Epithelial cell of prostate (primary cell): ENCODE measurements around the gene RSRP1.

Experiments
- DNase-seq: peaks from one replicate; pipeline ENCODE4 v3.0.0-alpha.2; 2011; ENCODE audit warnings: low read depth, low spot score
- H3K27ac ChIP-seq: fragments of 450-650 bp; 2 replicates; pipeline ENCODE4 v1.5.1; 2017; ENCODE audit warnings: mild to moderate bottlenecking

RSRP1 gene

GRCh38 chr1:25222606-25223005, 24.6 kb downstream of the RSRP1 start:
- no peak overlapping the region for H3K27ac ChIP-seq
- DNase-seq = no peak

DNA sequence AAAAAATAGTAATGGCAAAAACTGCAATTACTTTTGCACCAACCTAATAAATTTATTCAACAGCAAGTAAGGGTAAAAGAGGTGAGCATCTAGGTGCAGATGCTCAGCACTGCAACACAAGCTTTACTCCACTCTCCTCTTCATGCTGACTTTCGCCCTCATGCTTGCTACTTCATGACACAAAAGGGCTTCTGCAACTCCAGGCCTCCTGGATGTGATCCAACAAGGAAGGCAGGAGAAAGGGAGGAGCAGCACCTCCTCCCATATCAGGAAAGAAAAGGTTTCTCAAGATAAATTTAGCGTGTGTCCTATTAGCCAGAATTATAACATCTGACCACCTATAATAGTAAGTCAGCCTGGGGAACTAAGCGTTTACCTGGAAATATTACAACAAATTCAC, 26.6 kb downstream of the RSRP1 start:
- no peak overlapping the region for H3K27ac ChIP-seq
- DNase-seq = no peak

DNA sequence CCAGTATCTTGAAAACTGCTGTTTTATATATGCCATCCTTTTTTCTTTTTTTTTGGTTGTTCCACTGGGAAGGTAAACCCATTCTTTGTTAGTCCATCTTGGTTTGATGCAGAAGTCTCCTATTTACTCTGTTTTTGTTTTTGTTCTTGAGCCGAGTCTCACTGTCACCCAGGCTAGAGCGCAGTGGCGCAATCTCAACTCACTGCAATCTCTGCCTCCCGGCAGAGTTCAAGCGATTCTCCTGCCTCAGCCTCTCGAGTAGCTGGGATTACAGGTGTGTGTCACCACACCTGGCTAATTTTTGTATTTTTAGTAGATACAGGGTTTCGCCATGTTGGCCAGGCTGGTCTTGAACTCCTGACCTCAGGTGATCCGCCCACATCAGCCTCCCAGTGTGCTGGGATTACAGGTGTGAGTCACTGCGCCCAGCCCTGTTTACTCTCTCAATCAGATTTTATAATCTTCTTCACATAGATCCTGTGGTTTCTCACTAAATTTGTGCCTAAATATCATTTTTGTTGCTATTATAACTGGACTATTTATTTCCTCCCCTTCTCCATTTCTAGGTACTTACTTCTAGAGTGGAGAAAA, 27.5 kb downstream of the RSRP1 start:
- DNase-seq = no peak
- no peak overlapping the region for H3K27ac ChIP-seq

- DNase-seq = no peak
Measured at GRCh38 chr1:25217598-25218232, 29.5 kb downstream of the RSRP1 start.

DNA sequence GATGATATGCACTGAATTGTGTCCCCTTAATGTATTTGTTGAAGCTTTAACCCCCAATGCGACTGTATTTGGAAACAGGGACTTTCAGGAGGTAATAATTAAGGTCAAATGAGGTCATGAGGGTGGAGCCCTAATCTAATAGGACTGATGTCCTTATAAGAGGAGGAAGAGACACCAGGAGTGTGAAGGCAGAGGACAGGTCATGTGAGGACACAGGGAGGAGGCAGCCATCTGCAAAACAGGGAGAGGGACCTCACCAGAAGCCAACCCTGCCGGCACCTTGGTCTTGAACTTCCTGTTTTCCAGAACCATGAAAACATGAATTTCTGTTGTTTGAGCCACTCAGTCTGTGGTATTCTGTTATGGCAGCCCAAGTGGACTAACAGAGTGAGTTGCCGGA, 30.2 kb downstream of the RSRP1 start:
- H3K27ac ChIP-seq = no peak overlapping the region
- no peak for DNase-seq

More at GRCh38 chr1:25217598-25218232, 29.5 kb downstream of the RSRP1 start:
- no peak overlapping the region for H3K27ac ChIP-seq

- no peak for DNase-seq
- H3K27ac ChIP-seq = no peak overlapping the region
Measured at GRCh38 chr1:25216123-25216522, 31.1 kb downstream of the RSRP1 start.

DNA sequence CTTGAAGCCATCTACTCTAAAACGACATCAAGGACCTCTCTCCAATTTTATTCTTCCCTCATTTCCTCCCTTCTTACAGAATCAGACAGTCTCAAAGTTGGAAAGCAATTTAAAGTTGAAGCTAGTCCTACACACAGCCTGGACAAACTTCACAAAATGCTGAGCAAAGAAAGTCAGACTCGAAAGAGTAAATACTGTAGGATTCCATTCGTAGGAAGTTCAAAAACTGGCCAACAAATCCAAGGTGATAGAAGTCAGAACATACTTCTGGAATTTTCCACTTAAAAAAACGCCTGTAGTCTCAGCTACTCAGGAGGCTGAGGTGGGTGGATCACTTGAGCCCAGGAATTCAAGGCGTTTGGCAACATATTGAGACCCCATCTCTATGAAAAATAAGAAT, 34.5 kb downstream of the RSRP1 start:
- no peak for DNase-seq
- no peak overlapping the region for H3K27ac ChIP-seq

GRCh38 chr1:25210728-25211127, 36.5 kb downstream of the RSRP1 start:
- no peak for DNase-seq
- no peak overlapping the region for H3K27ac ChIP-seq

DNA sequence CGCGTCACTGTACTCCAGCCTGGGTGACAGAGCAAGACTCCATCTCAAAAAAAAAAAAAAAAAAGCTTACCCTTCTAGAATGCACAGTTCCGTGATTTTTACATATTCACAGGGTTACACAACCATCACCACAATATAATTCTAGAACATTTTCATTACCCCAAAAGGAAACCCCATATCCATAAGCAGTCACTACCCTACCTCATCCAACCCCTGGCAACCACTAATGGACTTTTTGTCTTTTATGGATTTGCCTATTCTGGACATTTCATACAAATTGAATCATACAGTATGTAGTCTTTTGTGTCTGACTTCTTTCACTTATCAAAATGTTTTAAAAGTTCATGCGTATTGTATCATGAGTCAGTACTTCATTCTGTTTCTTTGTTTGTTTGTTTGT, 37.7 kb downstream of the RSRP1 start:
- H3K27ac ChIP-seq = no peak overlapping the region
- no peak for DNase-seq

- no peak overlapping the region for H3K27ac ChIP-seq
- DNase-seq = no peak
Measured at GRCh38 chr1:25208561-25209222, 38.6 kb downstream of the RSRP1 start.

GRCh38 chr1:25208092-25208491, 39.2 kb downstream of the RSRP1 start:
- H3K27ac ChIP-seq = no peak overlapping the region
- no peak for DNase-seq

- no peak for DNase-seq
- H3K27ac ChIP-seq = no peak overlapping the region
Measured at GRCh38 chr1:25206201-25206600, 41.1 kb downstream of the RSRP1 start.

- H3K27ac ChIP-seq = no peak overlapping the region
- DNase-seq = no peak
Measured at GRCh38 chr1:25205786-25206185, 41.5 kb downstream of the RSRP1 start.

DNA sequence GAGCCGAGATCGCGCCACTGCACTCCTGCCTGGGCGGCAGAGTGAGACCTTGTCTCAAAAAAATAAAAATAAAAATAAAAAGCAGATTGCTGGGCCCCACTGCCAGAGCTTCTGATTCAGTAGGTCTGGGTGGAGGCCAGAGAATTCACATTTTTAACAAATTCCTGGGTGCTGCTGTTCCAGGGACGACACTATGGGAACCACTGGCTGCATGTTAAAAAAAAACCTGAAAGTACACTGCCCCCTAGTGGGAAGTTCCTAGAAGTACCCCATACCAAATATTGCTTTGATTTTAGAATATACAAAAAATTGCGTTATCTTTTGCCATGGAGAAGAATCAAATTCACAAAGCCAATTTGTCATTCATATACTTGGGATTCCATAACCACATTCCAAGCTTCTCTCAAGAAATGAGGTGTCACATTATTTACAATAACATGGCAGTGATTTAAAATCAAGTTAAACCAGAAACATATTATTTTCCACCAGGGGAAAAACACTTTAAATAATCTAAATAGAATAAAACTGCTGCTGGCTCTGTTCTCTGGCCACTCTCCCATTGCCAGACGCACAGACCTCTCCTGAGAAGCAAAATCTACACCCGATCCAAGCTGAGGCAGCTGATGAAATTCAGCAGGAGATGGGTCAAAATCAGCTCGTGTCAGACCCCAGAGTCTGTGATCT, 42.3 kb downstream of the RSRP1 start:
- DNase-seq = no peak
- H3K27ac ChIP-seq = no peak overlapping the region

DNA sequence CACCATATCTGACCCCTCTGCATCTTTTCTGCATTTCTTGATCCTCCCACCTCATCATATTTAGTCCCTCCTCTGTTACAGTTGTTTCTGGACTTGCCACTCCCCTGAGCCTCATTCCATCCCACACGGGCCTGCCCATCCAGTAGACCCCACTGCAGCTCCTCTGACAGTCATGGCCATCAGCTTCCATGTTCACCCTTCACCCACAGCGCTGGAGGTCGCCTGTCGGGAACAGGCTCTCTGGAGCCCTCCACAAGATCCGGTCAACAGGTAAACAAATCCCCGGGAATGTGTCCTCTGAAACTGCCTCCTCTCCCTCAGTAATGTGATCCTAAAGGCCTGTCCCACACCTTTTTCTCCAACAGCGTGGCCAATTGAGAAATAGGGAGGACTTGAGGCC, 46.2 kb downstream of the RSRP1 start:
- no peak overlapping the region for H3K27ac ChIP-seq
- DNase-seq = no peak

GRCh38 chr1:25199819-25200620, 47.2 kb downstream of the RSRP1 start:
- DNase-seq = no peak

GRCh38 chr1:25198663-25199252, 48.5 kb downstream of the RSRP1 start:
- DNase-seq = no peak
- H3K27ac ChIP-seq = peak overlapping the region; percentile 70

More at GRCh38 chr1:25199819-25200620, 47.2 kb downstream of the RSRP1 start:
- H3K27ac ChIP-seq = no peak overlapping the region

GRCh38 chr1:25197982-25198662, 49.1 kb downstream of the RSRP1 start:
- H3K27ac ChIP-seq = peak overlapping the region; percentile 70
- peak; percentile 22 for DNase-seq

DNA sequence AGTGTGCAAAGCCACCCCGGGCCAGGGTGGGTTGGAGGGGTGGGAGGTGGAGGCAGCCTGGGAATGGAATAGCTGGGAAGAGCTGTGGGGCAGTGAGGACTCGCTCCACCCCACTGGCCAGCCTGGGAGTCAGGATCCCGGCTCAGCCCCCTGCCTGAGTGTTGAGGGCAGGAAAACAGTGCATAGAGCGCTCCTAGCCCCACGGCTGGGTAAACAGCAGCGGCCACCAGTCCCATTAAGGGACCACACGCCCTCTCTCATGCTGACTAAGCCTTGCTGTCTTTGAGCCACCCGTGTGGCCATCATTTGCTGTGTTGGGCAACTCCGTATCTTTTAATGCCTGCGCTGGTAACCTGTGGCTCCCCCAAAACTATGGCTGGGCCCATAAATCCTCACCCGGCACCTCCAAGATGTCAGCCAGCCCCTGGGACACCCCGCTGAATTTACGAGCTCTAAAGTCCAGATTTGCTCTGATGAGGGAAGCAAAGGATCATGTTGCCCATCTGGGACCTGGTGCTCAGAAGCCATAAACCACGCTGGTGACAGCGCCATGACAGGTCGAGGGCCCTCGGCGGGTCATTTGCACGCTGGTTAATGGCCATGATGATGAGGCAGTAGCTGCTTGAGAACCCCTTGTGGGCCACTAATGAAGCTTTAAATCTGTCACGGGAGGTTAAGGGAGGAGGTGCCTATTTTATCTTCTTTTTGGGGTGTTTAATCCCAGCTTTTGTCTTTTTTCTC, 49.8 kb downstream of the RSRP1 start:
- no peak for DNase-seq
- peak overlapping the region; percentile 70 for H3K27ac ChIP-seq
